Peyer's patch (tissue), 4 donors: ENCODE results near the gene UBXN7.

ENCODE experiments used
- CTCF ChIP-seq, 6 experiments: fragments of 450-650 bp in 4 of 6; fragments of 200-600 bp in 2 of 6; sonication (generic) in 1 of 6; IDR thresholded peaks; one replicate each; pipeline ENCODE4 v1.5.1; 2017 to 2019; ENCODE audit warnings: antibody characterized with exemption in 6 of 6, mild to moderate bottlenecking in 3 of 6, moderate library complexity in 1 of 6
- POLR2A ChIP-seq, 2 donors: fragments of 450-650 bp; IDR thresholded peaks; one replicate each; pipeline ENCODE4 v1.5.1; 2017; ENCODE audit warnings: antibody characterized with exemption in 2 of 2, mild to moderate bottlenecking in 2 of 2, moderate library complexity in 2 of 2

GRCh38 chr3:196454935-196455334 is 22.7 kb upstream of the UBXN7 start:
- no peak for TF ChIP-seq CTCF (IDR thresholded peaks at IDR 0.05)
- TF ChIP-seq POLR2A (IDR thresholded peaks at IDR 0.05), result no peak
